GM21619 (cell line): Measurements from ENCODE around the gene C3orf18.
"Not testable (repeated sequence)": the region's sequence is repeated elsewhere in the genome, so short reads cannot be mapped to it uniquely, and the experiment has no call there.

Source experiments
- ATAC-seq: cut with Tn5 transposase; IDR thresholded peaks from one replicate; pipeline ENCODE4 v1.9.1; 2021; ENCODE audit not compliant: unreplicated experiment

C3orf18 gene

GRCh38 chr3:50525191-50525910 is 42.2 kb downstream of the C3orf18 start:
- ATAC-seq = no peak

- no peak for ATAC-seq
These were observed 42.8 kb downstream of the C3orf18 start for GRCh38 chr3:50524746-50525145.

- ATAC-seq = no peak
These were observed 44.2 kb downstream of the C3orf18 start for GRCh38 chr3:50523279-50523811.

- no peak for ATAC-seq
These were observed 46.0 kb downstream of the C3orf18 start for GRCh38 chr3:50521572-50521971.

GRCh38 chr3:50520849-50521248 is 46.7 kb downstream of the C3orf18 start:
- ATAC-seq = no peak

GRCh38 chr3:50519471-50520089 is 48.0 kb downstream of the C3orf18 start:
- ATAC-seq = no peak

- ATAC-seq = no peak
These were observed 49.1 kb downstream of the C3orf18 start for GRCh38 chr3:50518436-50518835.

- no peak for ATAC-seq
These were observed 49.8 kb downstream of the C3orf18 start for GRCh38 chr3:50517721-50518206.

- no peak for ATAC-seq
These were observed 51.1 kb downstream of the C3orf18 start for GRCh38 chr3:50516440-50516871.

- no peak for ATAC-seq
These were observed 51.7 kb downstream of the C3orf18 start for GRCh38 chr3:50515565-50516439.

- ATAC-seq = not testable (repeated sequence)
These were observed 54.6 kb downstream of the C3orf18 start for GRCh38 chr3:50512908-50513307.

- no peak for ATAC-seq
These were observed 55.4 kb downstream of the C3orf18 start for GRCh38 chr3:50512131-50512530.

- ATAC-seq = no peak
These were observed 57.2 kb downstream of the C3orf18 start for GRCh38 chr3:50510325-50510724.

- no peak for ATAC-seq
These were observed 57.8 kb downstream of the C3orf18 start for GRCh38 chr3:50509715-50510114.

- ATAC-seq = no peak
These were observed 58.7 kb downstream of the C3orf18 start for GRCh38 chr3:50508821-50509220.
